ENCODE data around the gene NTM.

- TF ChIP-seq CTCF (IDR thresholded peaks at IDR 0.05; ENCODE audit: low read depth, low read length) = no peak
- TF ChIP-seq EZH2phosphoT487 (IDR thresholded peaks at IDR 0.05; ENCODE audit: low read depth) = no peak
Observed at GRCh38 chr11:131351848-131352247, 18.6 kb upstream of the NTM start.

All from OCI-LY3 (cell line).